ENCODE measurements around the gene AKT2. TPM values are rescaled to one million over a fixed set of nuclear protein-coding genes. Genes with fewer than 3 reads are reported as not detected.

AKT2 gene
- total RNA-seq, 1 donor from 2014 or later, result 85.1 TPM

GRCh38 chr19:40286235-40286970, 1.3 kb upstream of the AKT2 start:
- H3K27me3 ChIP-seq, result no peaks in the 10 kb centered on the region
- peak overlapping the region; percentile 98 for H3K27ac ChIP-seq
- peaks cover 36% of the 10 kb centered on the region for H3K4me1 Mint-ChIP-seq
- peaks cover 33% of the 10 kb centered on the region for H3K79me2 ChIP-seq (ENCODE audit: low read depth)
- no peak overlapping the region for H2AFZ ChIP-seq (replicated peaks)
- DNase-seq (ENCODE audit: low spot score), result no peak
- H3K36me3 Mint-ChIP-seq, result no peaks in the 10 kb centered on the region
- H3K4me3 Mint-ChIP-seq, result peak overlapping the region; percentile 89
- peaks cover 16% of the 10 kb centered on the region for H3K27me3 Mint-ChIP-seq (ENCODE audit: insufficient read depth, low read depth)
- peaks cover 10% of the 10 kb centered on the region for H3K4me1 ChIP-seq
- H3F3A ChIP-seq (ENCODE audit: low read depth), result peaks cover 26% of the 10 kb centered on the region
- TF ChIP-seq CTCF (IDR thresholded peaks at IDR 0.05) (no peak), EZH2phosphoT487 (IDR thresholded peaks at IDR 0.05) (no peak), EZH2 (IDR thresholded peaks at IDR 0.05) (no peak)
- peaks cover 2% of the 10 kb centered on the region for H3K9me3 Mint-ChIP-seq
- H3K36me3 ChIP-seq, result no peaks in the 10 kb centered on the region
- H3K9ac ChIP-seq, result no peak overlapping the region
- H4K20me1 ChIP-seq (ENCODE audit: low read depth), result peaks cover 15% of the 10 kb centered on the region
- H3K9me3 ChIP-seq (ENCODE audit: low read depth), result no peaks in the 10 kb centered on the region
- H3K4me3 ChIP-seq, result no peak overlapping the region
- H3K4me2 ChIP-seq, result no peak overlapping the region
- H3K27ac Mint-ChIP-seq, result peak overlapping the region; percentile 95

GRCh38 chr19:40285353-40286234, 449 bp upstream of the AKT2 start:
- no peaks in the 10 kb centered on the region for H3K27me3 ChIP-seq
- H3K36me3 Mint-ChIP-seq, result no peaks in the 10 kb centered on the region
- peaks cover 39% of the 10 kb centered on the region for H3K4me1 Mint-ChIP-seq
- no peaks in the 10 kb centered on the region for H3K9me3 ChIP-seq (ENCODE audit: low read depth)
- H3K4me3 Mint-ChIP-seq, result peak overlapping the region; percentile 89
- peaks cover 21% of the 10 kb centered on the region for H4K20me1 ChIP-seq (ENCODE audit: low read depth)
- peak; percentile 34 for TF ChIP-seq EZH2phosphoT487 (IDR thresholded peaks at IDR 0.05)
- TF ChIP-seq EZH2 (IDR thresholded peaks at IDR 0.05), result peak; percentile 36
- no peak for TF ChIP-seq CTCF (IDR thresholded peaks at IDR 0.05)
- peak overlapping the region; percentile 94 for H3K4me3 ChIP-seq
- no peaks in the 10 kb centered on the region for H3K36me3 ChIP-seq
- DNase-seq (ENCODE audit: low spot score), result peak; percentile 99
- H3K4me2 ChIP-seq, result peak overlapping the region; percentile 81
- H3K4me1 ChIP-seq, result peaks cover 10% of the 10 kb centered on the region
- peak overlapping the region; percentile 99 for H3K27ac Mint-ChIP-seq
- H3K9ac ChIP-seq, result peak overlapping the region; percentile 62
- H2AFZ ChIP-seq (replicated peaks), result peak overlapping the region; percentile 93
- H3K79me2 ChIP-seq (ENCODE audit: low read depth), result peaks cover 41% of the 10 kb centered on the region
- H3K27me3 Mint-ChIP-seq (ENCODE audit: insufficient read depth, low read depth), result peaks cover 18% of the 10 kb centered on the region
- H3K27ac ChIP-seq, result peak overlapping the region; percentile 98
- H3K9me3 Mint-ChIP-seq, result peaks cover 2% of the 10 kb centered on the region
- peaks cover 26% of the 10 kb centered on the region for H3F3A ChIP-seq (ENCODE audit: low read depth)

- peaks cover 55% of the 10 kb centered on the region for H3K79me2 ChIP-seq (ENCODE audit: low read depth)
- peak overlapping the region; percentile 97 for H3K4me3 Mint-ChIP-seq
- H3K36me3 Mint-ChIP-seq, result no peaks in the 10 kb centered on the region
- H3K27ac Mint-ChIP-seq, result peak overlapping the region; percentile 98
- peak overlapping the region; percentile 94 for H3K4me3 ChIP-seq
- H3K4me2 ChIP-seq, result peak overlapping the region; percentile 81
- no peak for DNase-seq (ENCODE audit: low spot score)
- peaks cover 26% of the 10 kb centered on the region for H3F3A ChIP-seq (ENCODE audit: low read depth)
- H3K27ac ChIP-seq, result peak overlapping the region; percentile 98
- H3K4me1 ChIP-seq, result peaks cover 10% of the 10 kb centered on the region
- TF ChIP-seq EZH2phosphoT487 (IDR thresholded peaks at IDR 0.05), result no peak
- TF ChIP-seq EZH2 (IDR thresholded peaks at IDR 0.05), result no peak
- no peak for TF ChIP-seq CTCF (IDR thresholded peaks at IDR 0.05)
- peaks cover 17% of the 10 kb centered on the region for H3K27me3 Mint-ChIP-seq (ENCODE audit: insufficient read depth, low read depth)
- H3K9me3 Mint-ChIP-seq, result peaks cover 2% of the 10 kb centered on the region
- no peaks in the 10 kb centered on the region for H3K9me3 ChIP-seq (ENCODE audit: low read depth)
- peak overlapping the region; percentile 93 for H2AFZ ChIP-seq (replicated peaks)
- H4K20me1 ChIP-seq (ENCODE audit: low read depth), result peaks cover 31% of the 10 kb centered on the region
- no peaks in the 10 kb centered on the region for H3K36me3 ChIP-seq
- peaks cover 44% of the 10 kb centered on the region for H3K4me1 Mint-ChIP-seq
- H3K9ac ChIP-seq, result peak overlapping the region; percentile 66
- H3K27me3 ChIP-seq, result no peaks in the 10 kb centered on the region
These were observed 969 bp downstream of the AKT2 start for GRCh38 chr19:40284251-40284500.
